Immature natural killer cell (primary cell): ENCODE data around the gene AMHR2. TPM values are rescaled to one million over a fixed set of nuclear protein-coding genes. Genes with fewer than 3 reads are reported as not detected.
"Not testable (repeated sequence)": the region's sequence is repeated elsewhere in the genome, so short reads cannot be mapped to it uniquely, and the experiment has no call there.

ENCODE experiments used
- DNase-seq, 3 donors: peaks; one replicate each; pipeline ENCODE4 v3.0.0; 2022; ENCODE audit warnings: mixed read lengths in 1 of 3
- H3K27ac Mint-ChIP-seq, 6 donors: one replicate each; pipeline ENCODE4 v1.8.0; 2020; ENCODE audit warnings: mixed read lengths in 6 of 6, mild to moderate bottlenecking in 5 of 6, inconsistent platforms in 4 of 6, moderate library complexity in 3 of 6
- H3K27me3 Mint-ChIP-seq, 3 donors: one replicate each; pipeline ENCODE4 v1.8.0; 2020 to 2021; ENCODE audit warnings: low read depth in 3 of 3, mild to moderate bottlenecking in 3 of 3, mixed read lengths in 3 of 3, moderate library complexity in 3 of 3, inconsistent platforms in 1 of 3
- H3K36me3 Mint-ChIP-seq, 3 donors: one replicate each; pipeline ENCODE4 v1.8.0; 2020; ENCODE audit warnings: mixed read lengths in 3 of 3, inconsistent platforms in 2 of 3, mild to moderate bottlenecking in 2 of 3
- H3K4me1 Mint-ChIP-seq, 2 donors: one replicate each; pipeline ENCODE4 v1.8.0; 2020; ENCODE audit warnings: inconsistent platforms in 2 of 2, mild to moderate bottlenecking in 2 of 2, mixed read lengths in 2 of 2, moderate library complexity in 1 of 2
- H3K4me3 Mint-ChIP-seq, 5 donors: one replicate each; pipeline ENCODE4 v1.8.0; 2020; ENCODE audit warnings: mild to moderate bottlenecking in 5 of 5, mixed read lengths in 5 of 5, inconsistent platforms in 3 of 5, moderate library complexity in 3 of 5
- H3K9me3 Mint-ChIP-seq, 6 donors: one replicate each; pipeline ENCODE4 v1.8.0; 2020; ENCODE audit warnings: mild to moderate bottlenecking in 6 of 6, mixed read lengths in 6 of 6, inconsistent platforms in 4 of 6, moderate library complexity in 3 of 6
- polyA plus RNA-seq, 3 donors: library from polyadenylated mRNA; unstranded; fragments of 300-500 nt; fragmentation: Illumina TruSeq; gene quantifications; one replicate each; pipeline ENCODE4 v1.2.3, GENCODE V29; 2021

AMHR2 gene
- polyA plus RNA-seq, 3 donors from 2014 or later: 0.19 TPM; not detected in 2

- Mint-ChIP-seq H3K4me1 (peaks cover 54 to 60% of the 10 kb centered on the region in 2 donors), H3K27ac (peak overlapping the region in 5 of 6 donors; percentile 1 to 69 (median 64)), H3K27me3 (no peaks in the 10 kb centered on the region), H3K9me3 (no peaks in the 10 kb centered on the region), H3K36me3 (peaks cover 0 to 7% (median 4%) of the 10 kb centered on the region in 3 donors), H3K4me3 (peak overlapping the region; percentile 18 to 63 (median 49))
- DNase-seq: no peak
These were observed 34.0 kb upstream of the AMHR2 start for GRCh38 chr12:53389702-53390101.

- peak overlapping the region in 3 of 5 donors; percentile 4 to 26 (median 13) for H3K4me3 Mint-ChIP-seq
- H3K36me3 Mint-ChIP-seq: peaks cover 0 to 11% (median 4%) of the 10 kb centered on the region in 3 donors
- DNase-seq: no peak
- H3K9me3 Mint-ChIP-seq: no peaks in the 10 kb centered on the region
- peak overlapping the region in 4 of 6 donors; percentile 9 to 67 (median 46) for H3K27ac Mint-ChIP-seq
- no peaks in the 10 kb centered on the region for H3K27me3 Mint-ChIP-seq
- peaks cover 43 to 61% of the 10 kb centered on the region in 2 donors for H3K4me1 Mint-ChIP-seq
These were observed 31.9 kb upstream of the AMHR2 start for GRCh38 chr12:53391724-53392123.

- peaks cover 4 to 16% (median 4%) of the 10 kb centered on the region in 3 donors for H3K36me3 Mint-ChIP-seq
- H3K4me1 Mint-ChIP-seq: peaks cover 0 to 27% of the 10 kb centered on the region in 2 donors
- peak overlapping the region in 1 of 6 donors; percentile 0 for H3K27ac Mint-ChIP-seq
- no peaks in the 10 kb centered on the region for H3K27me3 Mint-ChIP-seq
- no peak overlapping the region for H3K4me3 Mint-ChIP-seq
- no peaks in the 10 kb centered on the region for H3K9me3 Mint-ChIP-seq
- DNase-seq: no peak
These were observed 23.8 kb upstream of the AMHR2 start for GRCh38 chr12:53399896-53400295.

GRCh38 chr12:53402351-53402750, 21.3 kb upstream of the AMHR2 start:
- H3K27ac Mint-ChIP-seq, H3K9me3 Mint-ChIP-seq, H3K4me1 Mint-ChIP-seq, H3K4me3 Mint-ChIP-seq, H3K27me3 Mint-ChIP-seq, DNase-seq: not testable (repeated sequence)
- H3K36me3 Mint-ChIP-seq: peaks cover 7 to 16% (median 8%) of the 10 kb centered on the region in 3 donors

- no peaks in the 10 kb centered on the region for H3K9me3 Mint-ChIP-seq
- H3K4me3 Mint-ChIP-seq: no peak overlapping the region
- H3K36me3 Mint-ChIP-seq: peaks cover 7 to 16% (median 8%) of the 10 kb centered on the region in 3 donors
- no peak for DNase-seq
- peaks cover 2 to 8% of the 10 kb centered on the region in 2 donors for H3K4me1 Mint-ChIP-seq
- H3K27ac Mint-ChIP-seq: peak overlapping the region in 1 of 6 donors; percentile 66
- H3K27me3 Mint-ChIP-seq: no peaks in the 10 kb centered on the region
These were observed 20.8 kb upstream of the AMHR2 start for GRCh38 chr12:53402871-53403270.

GRCh38 chr12:53410951-53411350, 12.7 kb upstream of the AMHR2 start:
- Mint-ChIP-seq H3K4me1 (peaks cover 12 to 23% of the 10 kb centered on the region in 2 donors), H3K9me3 (no peaks in the 10 kb centered on the region), H3K4me3 (no peak overlapping the region), H3K27me3 (peaks cover 0 to 2% (median 2%) of the 10 kb centered on the region in 3 donors), H3K27ac (peak overlapping the region in 1 of 6 donors; percentile 3), H3K36me3 (peaks cover 23 to 35% (median 29%) of the 10 kb centered on the region in 3 donors)
- DNase-seq: no peak

- no peak overlapping the region for H3K4me3 Mint-ChIP-seq
- H3K9me3 Mint-ChIP-seq: no peaks in the 10 kb centered on the region
- DNase-seq: no peak
- H3K4me1 Mint-ChIP-seq: peaks cover 12 to 23% of the 10 kb centered on the region in 2 donors
- peaks cover 19 to 31% (median 25%) of the 10 kb centered on the region in 3 donors for H3K36me3 Mint-ChIP-seq
- peak overlapping the region; percentile 23 to 82 (median 68) for H3K27ac Mint-ChIP-seq
- H3K27me3 Mint-ChIP-seq: peaks cover 0 to 2% (median 2%) of the 10 kb centered on the region in 3 donors
These were observed 10.0 kb upstream of the AMHR2 start for GRCh38 chr12:53413485-53414204.

- Mint-ChIP-seq H3K9me3 (no peaks in the 10 kb centered on the region), H3K4me3 (no peak overlapping the region), H3K4me1 (peaks cover 12 to 23% of the 10 kb centered on the region in 2 donors), H3K27ac (peak overlapping the region in 3 of 6 donors; percentile 18 to 77 (median 50)), H3K27me3 (peaks cover 0 to 2% (median 2%) of the 10 kb centered on the region in 3 donors), H3K36me3 (peaks cover 15 to 24% (median 21%) of the 10 kb centered on the region in 3 donors)
- no peak for DNase-seq
These were observed 8.8 kb upstream of the AMHR2 start for GRCh38 chr12:53414756-53415417.

- not testable (repeated sequence) for H3K9me3 Mint-ChIP-seq, DNase-seq, H3K4me3 Mint-ChIP-seq, H3K27me3 Mint-ChIP-seq
- Mint-ChIP-seq H3K36me3 (peaks cover 11 to 20% (median 19%) of the 10 kb centered on the region in 3 donors), H3K4me1 (peaks cover 12 to 23% of the 10 kb centered on the region in 2 donors), H3K27ac (peak overlapping the region in 4 of 6 donors; percentile 39 to 77 (median 41))
These were observed 7.8 kb upstream of the AMHR2 start for GRCh38 chr12:53415752-53416389.

- not testable (repeated sequence) for H3K27me3 Mint-ChIP-seq, H3K4me3 Mint-ChIP-seq, DNase-seq, H3K36me3 Mint-ChIP-seq, H3K9me3 Mint-ChIP-seq
- Mint-ChIP-seq H3K27ac (peak overlapping the region in 2 of 6 donors; percentile 5 to 35), H3K4me1 (peaks cover 14 to 24% of the 10 kb centered on the region in 2 donors)
These were observed 6.3 kb upstream of the AMHR2 start for GRCh38 chr12:53417291-53417816.

GRCh38 chr12:53418221-53418620, 5.4 kb upstream of the AMHR2 start:
- peak overlapping the region in 1 of 6 donors; percentile 37 for H3K27ac Mint-ChIP-seq
- peaks cover 0 to 5% (median 0%) of the 10 kb centered on the region in 3 donors for H3K36me3 Mint-ChIP-seq
- peaks cover 0 to 2% (median 0%) of the 10 kb centered on the region in 3 donors for H3K27me3 Mint-ChIP-seq
- peaks cover 6 to 15% of the 10 kb centered on the region in 2 donors for H3K4me1 Mint-ChIP-seq
- no peaks in the 10 kb centered on the region for H3K9me3 Mint-ChIP-seq
- no peak for DNase-seq
- H3K4me3 Mint-ChIP-seq: no peak overlapping the region

GRCh38 chr12:53419756-53420155, 3.9 kb upstream of the AMHR2 start:
- no peaks in the 10 kb centered on the region for H3K36me3 Mint-ChIP-seq
- H3K27me3 Mint-ChIP-seq: no peaks in the 10 kb centered on the region
- H3K9me3 Mint-ChIP-seq: no peaks in the 10 kb centered on the region
- DNase-seq: no peak
- H3K4me3 Mint-ChIP-seq: no peak overlapping the region
- H3K4me1 Mint-ChIP-seq: peaks cover 6% of the 10 kb centered on the region in 2 donors
- peak overlapping the region in 1 of 6 donors; percentile 53 for H3K27ac Mint-ChIP-seq

- DNase-seq, H3K9me3 Mint-ChIP-seq, H3K27me3 Mint-ChIP-seq, H3K36me3 Mint-ChIP-seq, H3K4me3 Mint-ChIP-seq, H3K27ac Mint-ChIP-seq, H3K4me1 Mint-ChIP-seq: not testable (repeated sequence)
These were observed 1.4 kb upstream of the AMHR2 start for GRCh38 chr12:53422247-53422646.
